ENCODE results near the gene BTN1A1. TPM values are rescaled to one million over a fixed set of nuclear protein-coding genes. Genes with fewer than 3 reads are reported as not detected.

The BTN1A1 gene
- total RNA-seq, 2 donors from 2014 or later, result not detected

DNA sequence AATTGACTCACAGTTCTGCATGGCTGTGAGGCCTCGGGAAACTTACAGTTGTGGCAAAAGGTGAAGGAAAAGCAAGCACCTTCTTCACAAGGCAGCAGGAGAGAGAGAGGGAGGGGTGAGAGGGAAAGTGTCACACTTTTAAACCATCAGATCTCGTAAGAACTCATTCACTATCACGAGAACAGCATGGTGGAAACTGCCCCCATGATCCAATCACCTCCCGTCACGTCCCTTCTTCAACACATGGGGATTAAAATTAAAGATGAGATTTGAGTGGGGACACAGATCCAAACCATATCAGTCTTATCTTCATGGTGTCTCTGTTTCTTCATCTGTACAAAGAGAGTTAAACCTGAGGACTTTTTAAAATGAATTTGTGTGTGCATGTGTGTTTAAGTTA lies 13.7 kb upstream of the BTN1A1 start:
- H3K36me3 ChIP-seq (replicated peaks in 1 of 2; ENCODE audit: insufficient read depth in 1 of 2, low read depth in 2 of 2), result no peaks in the 10 kb centered on the region
- WGBS, 2 donors, result 75 to 83% methylated on average over 5 of the region's 5 CpGs
- DNase-seq (no peak), ATAC-seq (no peak)
- intact Hi-C loops (cut with DNase I), result no loop called here
- no peaks in the 10 kb centered on the region for H3K9me3 ChIP-seq
- no peak overlapping the region for H3K4me3 ChIP-seq
- TF ChIP-seq POLR2A (IDR thresholded peaks at IDR 0.05), result no peak
- TF ChIP-seq, protein P1, sequence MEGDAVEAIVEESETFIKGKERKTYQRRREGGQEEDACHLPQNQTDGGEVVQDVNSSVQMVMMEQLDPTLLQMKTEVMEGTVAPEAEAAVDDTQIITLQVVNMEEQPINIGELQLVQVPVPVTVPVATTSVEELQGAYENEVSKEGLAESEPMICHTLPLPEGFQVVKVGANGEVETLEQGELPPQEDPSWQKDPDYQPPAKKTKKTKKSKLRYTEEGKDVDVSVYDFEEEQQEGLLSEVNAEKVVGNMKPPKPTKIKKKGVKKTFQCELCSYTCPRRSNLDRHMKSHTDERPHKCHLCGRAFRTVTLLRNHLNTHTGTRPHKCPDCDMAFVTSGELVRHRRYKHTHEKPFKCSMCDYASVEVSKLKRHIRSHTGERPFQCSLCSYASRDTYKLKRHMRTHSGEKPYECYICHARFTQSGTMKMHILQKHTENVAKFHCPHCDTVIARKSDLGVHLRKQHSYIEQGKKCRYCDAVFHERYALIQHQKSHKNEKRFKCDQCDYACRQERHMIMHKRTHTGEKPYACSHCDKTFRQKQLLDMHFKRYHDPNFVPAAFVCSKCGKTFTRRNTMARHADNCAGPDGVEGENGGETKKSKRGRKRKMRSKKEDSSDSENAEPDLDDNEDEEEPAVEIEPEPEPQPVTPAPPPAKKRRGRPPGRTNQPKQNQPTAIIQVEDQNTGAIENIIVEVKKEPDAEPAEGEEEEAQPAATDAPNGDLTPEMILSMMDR (IDR thresholded peaks at IDR 0.05), result no peak
- H3K27me3 ChIP-seq, result no peaks in the 10 kb centered on the region
- H3K4me1 ChIP-seq, result no peaks in the 10 kb centered on the region
- H3K27ac ChIP-seq, result no peak overlapping the region

DNA sequence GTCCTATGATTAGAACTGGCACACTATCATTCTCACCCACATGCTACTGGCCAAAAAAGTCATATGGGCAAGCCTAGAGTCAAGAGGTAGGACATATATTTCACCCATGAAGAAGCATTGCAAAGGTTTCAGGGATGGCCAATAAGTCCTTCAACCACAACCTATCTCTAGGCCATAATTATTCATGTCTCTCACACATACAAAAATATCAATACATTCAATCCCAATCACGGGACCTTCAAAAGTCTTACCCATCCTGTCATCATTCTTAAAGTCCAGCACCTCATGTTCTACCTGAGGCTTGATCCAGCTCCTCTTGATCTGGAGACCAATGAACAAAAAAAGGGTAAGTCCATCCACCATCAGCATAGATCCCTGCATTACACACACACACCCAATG lies 12.6 kb upstream of the BTN1A1 start:
- no peaks in the 10 kb centered on the region for H3K27me3 ChIP-seq
- TF ChIP-seq POLR2A (IDR thresholded peaks at IDR 0.05), result no peak
- TF ChIP-seq, protein P1 (IDR thresholded peaks at IDR 0.05), result no peak
- intact Hi-C loops (cut with DNase I), result no loop called here
- H3K36me3 ChIP-seq (replicated peaks in 1 of 2; ENCODE audit: insufficient read depth in 1 of 2, low read depth in 2 of 2), result no peaks in the 10 kb centered on the region
- no peak overlapping the region for H3K27ac ChIP-seq
- no peaks in the 10 kb centered on the region for H3K4me1 ChIP-seq
- ATAC-seq (no peak), DNase-seq (no peak)
- 86 to 93% methylated on average over 1 of the region's 1 CpG for WGBS, 2 donors
- no peak overlapping the region for H3K4me3 ChIP-seq
- no peaks in the 10 kb centered on the region for H3K9me3 ChIP-seq

DNA sequence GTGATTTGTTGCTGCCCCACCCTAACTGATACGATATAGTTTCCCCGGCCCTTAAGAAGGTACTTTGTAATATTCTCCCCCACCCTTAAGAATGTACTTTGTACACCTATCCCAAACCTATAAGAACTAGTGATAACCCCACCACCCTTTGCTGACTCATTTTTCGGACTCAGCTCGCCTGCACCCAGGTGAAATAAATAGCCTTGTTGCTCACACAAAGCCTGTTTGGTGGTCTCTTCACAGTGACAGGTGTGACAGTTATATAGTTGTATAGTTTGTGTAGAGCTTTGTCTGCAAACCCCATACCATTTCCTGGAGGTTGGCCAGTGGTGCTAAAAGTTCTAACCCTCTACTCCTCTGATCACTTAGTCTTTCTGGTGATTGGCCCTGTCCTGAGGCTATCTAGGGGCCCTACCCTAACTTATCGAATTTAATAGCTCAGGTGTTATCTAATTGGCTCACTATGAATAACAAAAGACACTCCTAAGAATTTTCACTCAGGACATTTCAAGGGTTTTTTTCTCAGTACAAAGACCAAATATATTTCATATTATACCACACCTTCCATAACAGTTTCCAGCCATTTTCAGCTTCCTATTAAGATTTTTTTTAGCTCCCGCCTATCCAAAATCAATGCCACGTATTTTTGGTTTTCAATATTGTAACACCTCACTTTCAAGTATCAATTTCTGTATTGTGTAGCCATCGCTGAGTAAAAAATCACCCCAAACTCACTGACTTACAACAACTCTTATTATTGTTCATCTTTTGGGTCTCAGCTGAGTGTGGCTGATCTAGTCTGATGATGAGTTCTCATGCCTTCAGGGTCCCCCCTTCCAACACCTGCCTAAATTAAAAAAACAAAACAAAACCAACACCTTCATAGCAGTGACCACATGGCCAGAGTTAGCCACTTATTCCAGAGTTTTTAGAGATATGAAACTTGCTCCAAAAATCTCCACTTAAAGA lies 9.8 kb upstream of the BTN1A1 start:
- intact Hi-C loops (cut with DNase I), result no loop called here
- WGBS, 2 donors, result 73 to 74% methylated on average over 8 of the region's 8 CpGs
- Histone ChIP-seq H3K9me3 (no peaks in the 10 kb centered on the region), H3K4me3 (no peak overlapping the region), H3K27me3 (no peaks in the 10 kb centered on the region), H3K27ac (no peak overlapping the region), H3K36me3 (replicated peaks in 1 of 2; ENCODE audit: insufficient read depth in 1 of 2, low read depth in 2 of 2) (no peaks in the 10 kb centered on the region), H3K4me1 (no peaks in the 10 kb centered on the region)
- DNase-seq (no peak), ATAC-seq (no peak)
- TF ChIP-seq POLR2A (IDR thresholded peaks at IDR 0.05), result no peak
- TF ChIP-seq, protein P1 (IDR thresholded peaks at IDR 0.05), result no peak

GRCh38 chr6:26491604-26492003 lies 8.5 kb upstream of the BTN1A1 start:
- H3K4me1 ChIP-seq, result no peaks in the 10 kb centered on the region
- WGBS, 2 donors, result 61 to 69% methylated on average over 5 of the region's 5 CpGs
- no peak overlapping the region for H3K27ac ChIP-seq
- no peaks in the 10 kb centered on the region for H3K9me3 ChIP-seq
- ATAC-seq (no peak), DNase-seq (no peak)
- intact Hi-C loops (cut with DNase I), result no loop called here
- no peak overlapping the region for H3K4me3 ChIP-seq
- no peaks in the 10 kb centered on the region for H3K27me3 ChIP-seq
- no peaks in the 10 kb centered on the region for H3K36me3 ChIP-seq (replicated peaks in 1 of 2; ENCODE audit: insufficient read depth in 1 of 2, low read depth in 2 of 2)
- no peak for TF ChIP-seq POLR2A (IDR thresholded peaks at IDR 0.05)
- TF ChIP-seq, protein P1 (IDR thresholded peaks at IDR 0.05), result no peak

- H3K27me3 ChIP-seq, result no peaks in the 10 kb centered on the region
- no peaks in the 10 kb centered on the region for H3K9me3 ChIP-seq
- WGBS, 2 donors, result 89 to 100% methylated on average over 2 of the region's 2 CpGs
- intact Hi-C loops (cut with DNase I), result no loop called here
- no peaks in the 10 kb centered on the region for H3K4me1 ChIP-seq
- no peaks in the 10 kb centered on the region for H3K36me3 ChIP-seq (replicated peaks in 1 of 2; ENCODE audit: insufficient read depth in 1 of 2, low read depth in 2 of 2)
- DNase-seq (no peak), ATAC-seq (no peak)
- H3K4me3 ChIP-seq, result no peak overlapping the region
- no peak overlapping the region for H3K27ac ChIP-seq
- TF ChIP-seq POLR2A (IDR thresholded peaks at IDR 0.05), result no peak
- TF ChIP-seq, protein P1 (IDR thresholded peaks at IDR 0.05), result no peak
Measured at GRCh38 chr6:26493258-26493657, 6.8 kb upstream of the BTN1A1 start.
